ENCODE data around the gene GRIK5.

The GRIK5 gene

DNA sequence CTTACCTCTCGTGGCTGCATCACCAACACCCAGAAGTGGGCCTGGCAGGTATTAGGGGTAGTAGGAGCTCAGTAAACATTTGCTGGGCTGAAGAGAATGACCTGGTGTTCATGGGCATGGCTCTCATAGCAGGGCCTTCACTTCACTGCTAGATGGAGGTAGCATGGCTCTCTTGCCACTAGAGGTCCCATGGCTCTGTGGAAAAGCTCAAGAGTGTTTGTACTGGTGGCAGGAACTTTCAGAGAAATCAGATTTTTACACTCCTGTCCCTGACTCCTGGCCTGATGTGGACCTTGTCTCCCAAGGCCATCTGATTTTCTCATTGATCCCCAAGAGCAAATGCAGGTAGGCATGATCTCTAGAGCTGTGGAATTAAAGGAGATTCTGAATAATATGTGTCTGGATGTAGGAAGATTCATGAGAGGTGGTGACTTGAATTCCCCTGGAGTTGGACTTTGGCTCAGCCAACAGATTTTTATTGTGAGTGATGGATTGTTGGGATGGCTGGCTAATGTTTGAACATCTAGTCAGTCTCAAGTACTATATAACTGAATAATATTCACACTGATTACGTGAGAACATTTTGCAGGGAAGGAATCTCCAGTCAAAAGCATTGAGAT lies 11.7 kb upstream of the GRIK5 start:
- Histone ChIP-seq H3K27me3 (replicated peaks; ENCODE audit: control insufficient read depth, insufficient read depth, low read length) (no peaks in the 10 kb centered on the region), H3K36me3 (ENCODE audit: control insufficient read depth, insufficient read depth, low read length) (peaks cover 28% of the 10 kb centered on the region), H3K4me3 (replicated peaks; ENCODE audit: low read depth, low read length) (no peak overlapping the region)
- no peak for DNase-seq (ENCODE audit: extremely low read depth, insufficient read length)
- TF ChIP-seq, protein P1, sequence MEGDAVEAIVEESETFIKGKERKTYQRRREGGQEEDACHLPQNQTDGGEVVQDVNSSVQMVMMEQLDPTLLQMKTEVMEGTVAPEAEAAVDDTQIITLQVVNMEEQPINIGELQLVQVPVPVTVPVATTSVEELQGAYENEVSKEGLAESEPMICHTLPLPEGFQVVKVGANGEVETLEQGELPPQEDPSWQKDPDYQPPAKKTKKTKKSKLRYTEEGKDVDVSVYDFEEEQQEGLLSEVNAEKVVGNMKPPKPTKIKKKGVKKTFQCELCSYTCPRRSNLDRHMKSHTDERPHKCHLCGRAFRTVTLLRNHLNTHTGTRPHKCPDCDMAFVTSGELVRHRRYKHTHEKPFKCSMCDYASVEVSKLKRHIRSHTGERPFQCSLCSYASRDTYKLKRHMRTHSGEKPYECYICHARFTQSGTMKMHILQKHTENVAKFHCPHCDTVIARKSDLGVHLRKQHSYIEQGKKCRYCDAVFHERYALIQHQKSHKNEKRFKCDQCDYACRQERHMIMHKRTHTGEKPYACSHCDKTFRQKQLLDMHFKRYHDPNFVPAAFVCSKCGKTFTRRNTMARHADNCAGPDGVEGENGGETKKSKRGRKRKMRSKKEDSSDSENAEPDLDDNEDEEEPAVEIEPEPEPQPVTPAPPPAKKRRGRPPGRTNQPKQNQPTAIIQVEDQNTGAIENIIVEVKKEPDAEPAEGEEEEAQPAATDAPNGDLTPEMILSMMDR (IDR thresholded peaks at IDR 0.05; ENCODE audit: insufficient read depth, low read length, poor library complexity, severe bottlenecking), result peak; percentile 72

DNA sequence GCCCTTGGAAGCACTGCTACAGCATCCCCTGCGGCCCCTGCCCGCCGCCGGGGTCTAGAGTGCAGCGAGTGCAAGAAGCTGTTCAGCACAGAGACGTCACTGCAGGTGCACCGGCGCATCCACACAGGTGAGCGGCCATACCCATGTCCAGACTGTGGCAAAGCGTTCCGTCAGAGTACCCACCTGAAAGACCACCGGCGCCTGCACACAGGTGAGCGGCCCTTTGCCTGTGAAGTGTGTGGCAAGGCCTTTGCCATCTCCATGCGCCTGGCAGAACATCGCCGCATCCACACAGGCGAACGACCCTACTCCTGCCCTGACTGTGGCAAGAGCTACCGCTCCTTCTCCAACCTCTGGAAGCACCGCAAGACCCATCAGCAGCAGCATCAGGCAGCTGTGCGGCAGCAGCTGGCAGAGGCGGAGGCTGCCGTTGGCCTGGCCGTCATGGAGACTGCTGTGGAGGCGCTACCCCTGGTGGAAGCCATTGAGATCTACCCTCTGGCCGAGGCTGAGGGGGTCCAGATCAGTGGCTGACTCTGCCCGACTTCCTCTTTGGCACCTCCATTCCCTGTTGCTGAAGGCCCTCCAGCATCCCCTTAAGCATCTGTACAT lies 10.9 kb upstream of the GRIK5 start:
- Histone ChIP-seq H3K27me3 (replicated peaks; ENCODE audit: control insufficient read depth, insufficient read depth, low read length) (no peaks in the 10 kb centered on the region), H3K36me3 (ENCODE audit: control insufficient read depth, insufficient read depth, low read length) (peaks cover 28% of the 10 kb centered on the region), H3K4me3 (replicated peaks; ENCODE audit: low read depth, low read length) (no peak overlapping the region)
- DNase-seq (ENCODE audit: extremely low read depth, insufficient read length), result no peak
- TF ChIP-seq, protein P1 (IDR thresholded peaks at IDR 0.05; ENCODE audit: insufficient read depth, low read length, poor library complexity, severe bottlenecking), result no peak

DNA sequence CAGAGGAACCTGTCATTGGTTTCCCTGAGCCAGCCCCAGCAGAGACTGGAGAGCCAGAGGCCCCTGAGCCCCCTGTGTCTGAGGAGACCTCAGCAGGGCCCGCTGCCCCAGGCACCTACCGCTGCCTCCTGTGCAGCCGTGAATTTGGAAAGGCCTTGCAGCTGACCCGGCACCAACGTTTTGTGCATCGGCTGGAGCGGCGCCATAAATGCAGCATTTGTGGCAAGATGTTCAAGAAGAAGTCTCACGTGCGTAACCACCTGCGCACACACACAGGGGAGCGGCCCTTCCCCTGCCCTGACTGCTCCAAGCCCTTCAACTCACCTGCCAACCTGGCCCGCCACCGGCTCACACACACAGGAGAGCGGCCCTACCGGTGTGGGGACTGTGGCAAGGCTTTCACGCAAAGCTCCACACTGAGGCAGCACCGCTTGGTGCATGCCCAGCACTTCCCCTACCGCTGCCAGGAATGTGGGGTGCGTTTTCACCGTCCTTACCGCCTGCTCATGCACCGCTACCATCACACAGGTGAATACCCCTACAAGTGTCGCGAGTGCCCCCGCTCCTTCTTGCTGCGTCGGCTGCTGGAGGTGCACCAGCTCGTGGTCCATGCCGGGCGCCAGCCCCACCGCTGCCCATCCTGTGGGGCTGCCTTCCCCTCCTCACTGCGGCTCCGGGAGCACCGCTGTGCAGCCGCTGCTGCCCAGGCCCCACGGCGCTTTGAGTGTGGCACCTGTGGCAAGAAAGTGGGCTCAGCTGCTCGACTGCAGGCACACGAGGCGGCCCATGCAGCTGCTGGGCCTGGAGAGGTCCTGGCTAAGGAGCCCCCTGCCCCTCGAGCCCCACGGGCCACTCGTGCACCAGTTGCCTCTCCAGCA lies 10.1 kb upstream of the GRIK5 start:
- Histone ChIP-seq H3K27me3 (replicated peaks; ENCODE audit: control insufficient read depth, insufficient read depth, low read length) (no peaks in the 10 kb centered on the region), H3K36me3 (ENCODE audit: control insufficient read depth, insufficient read depth, low read length) (peaks cover 28% of the 10 kb centered on the region), H3K4me3 (replicated peaks; ENCODE audit: low read depth, low read length) (no peak overlapping the region)
- TF ChIP-seq, protein P1 (IDR thresholded peaks at IDR 0.05; ENCODE audit: insufficient read depth, low read length, poor library complexity, severe bottlenecking), result no peak
- DNase-seq (ENCODE audit: extremely low read depth, insufficient read length), result no peak

DNA sequence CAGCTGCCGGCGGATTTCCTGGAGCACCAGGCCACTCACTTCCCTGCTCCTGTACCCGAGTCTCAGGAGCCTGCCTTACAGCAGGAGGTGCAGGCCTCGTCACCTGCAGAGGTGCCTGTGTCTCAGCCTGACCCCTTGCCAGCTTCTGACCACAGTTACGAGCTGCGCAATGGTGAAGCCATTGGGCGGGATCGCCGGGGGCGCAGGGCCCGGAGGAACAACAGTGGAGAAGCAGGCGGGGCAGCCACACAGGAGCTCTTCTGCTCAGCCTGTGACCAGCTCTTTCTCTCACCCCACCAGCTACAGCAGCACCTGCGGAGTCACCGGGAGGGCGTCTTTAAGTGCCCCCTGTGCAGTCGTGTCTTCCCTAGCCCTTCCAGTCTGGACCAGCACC lies 9.3 kb upstream of the GRIK5 start:
- no peaks in the 10 kb centered on the region for H3K27me3 ChIP-seq (replicated peaks; ENCODE audit: control insufficient read depth, insufficient read depth, low read length)
- TF ChIP-seq, protein P1 (IDR thresholded peaks at IDR 0.05; ENCODE audit: insufficient read depth, low read length, poor library complexity, severe bottlenecking), result no peak
- no peak overlapping the region for H3K4me3 ChIP-seq (replicated peaks; ENCODE audit: low read depth, low read length)
- H3K36me3 ChIP-seq (ENCODE audit: control insufficient read depth, insufficient read depth, low read length), result peaks cover 28% of the 10 kb centered on the region
- no peak for DNase-seq (ENCODE audit: extremely low read depth, insufficient read length)

DNA sequence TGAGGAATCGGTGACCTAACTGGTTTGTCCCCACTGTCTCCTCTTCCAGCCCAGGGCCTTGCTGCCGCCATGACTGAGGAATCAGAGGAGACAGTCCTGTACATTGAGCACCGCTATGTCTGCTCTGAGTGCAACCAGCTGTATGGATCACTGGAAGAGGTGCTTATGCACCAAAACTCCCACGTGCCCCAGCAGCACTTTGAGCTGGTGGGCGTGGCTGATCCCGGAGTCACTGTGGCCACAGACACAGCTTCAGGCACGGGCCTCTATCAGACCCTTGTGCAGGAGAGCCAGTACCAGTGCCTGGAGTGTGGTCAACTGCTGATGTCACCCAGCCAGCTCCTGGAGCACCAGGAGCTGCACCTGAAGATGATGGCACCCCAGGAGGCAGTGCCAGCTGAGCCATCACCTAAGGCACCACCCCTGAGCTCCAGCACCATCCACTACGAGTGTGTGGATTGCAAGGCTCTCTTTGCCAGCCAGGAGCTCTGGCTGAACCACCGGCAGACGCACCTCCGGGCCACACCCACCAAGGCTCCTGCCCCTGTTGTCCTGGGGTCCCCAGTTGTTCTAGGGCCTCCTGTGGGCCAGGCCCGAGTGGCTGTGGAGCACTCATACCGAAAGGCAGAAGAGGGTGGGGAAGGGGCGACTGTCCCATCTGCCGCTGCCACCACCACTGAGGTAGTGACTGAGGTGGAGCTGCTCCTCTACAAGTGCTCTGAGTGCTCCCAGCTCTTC lies 8.7 kb upstream of the GRIK5 start:
- no peak for DNase-seq (ENCODE audit: extremely low read depth, insufficient read length)
- TF ChIP-seq, protein P1 (IDR thresholded peaks at IDR 0.05; ENCODE audit: insufficient read depth, low read length, poor library complexity, severe bottlenecking), result no peak
- H3K27me3 ChIP-seq (replicated peaks; ENCODE audit: control insufficient read depth, insufficient read depth, low read length), result no peaks in the 10 kb centered on the region
- H3K36me3 ChIP-seq (ENCODE audit: control insufficient read depth, insufficient read depth, low read length), result peaks cover 28% of the 10 kb centered on the region
- H3K4me3 ChIP-seq (replicated peaks; ENCODE audit: low read depth, low read length), result no peak overlapping the region

All from GM06990 (cell line).